SK-N-SH (cell line): Measurements from ENCODE around the gene HOXA10. TPM values are rescaled to one million over a fixed set of nuclear protein-coding genes. Genes with fewer than 3 reads are reported as not detected.

Experiments
- CTCF ChIA-PET: fragments of 300-600, 350-600 bp; formaldehyde crosslinking; extraction: SDS; loops from one replicate; lab custom pipeline; 2021; lab: Yijun Ruan, JAX
- POLR2A ChIA-PET: fragments of 350-600 bp; sonication (Branson Sonifier 250); formaldehyde crosslinking; extraction: SDS; loops from one replicate; lab custom pipeline; 2020; ENCODE audit warnings: antibody characterized with exemption, inconsistent platforms; lab: Yijun Ruan, JAX
- DNase-seq: peaks from one replicate; pipeline ENCODE4 v3.0.0; 2012
- H2AFZ ChIP-seq: fragments of 200-600 bp; sonication (generic); 2 replicates; pipeline ENCODE4 v1.8.1; 2016; ENCODE audit warnings: antibody characterized with exemption, mild to moderate bottlenecking, low read depth
- H3F3A ChIP-seq: fragments of 200-600 bp; sonication (generic); replicated peaks from 2 replicates; pipeline ENCODE3; 2016; ENCODE audit warnings: antibody characterized with exemption, mild to moderate bottlenecking; ENCODE audit not compliant: insufficient read depth
- H3K27ac ChIP-seq, 2 experiments: fragments of 200-500 bp in 1 of 2; fragments of 200-600 bp in 1 of 2; sonication (Bioruptor generic) in 1 of 2; sonication (generic), shearing (Covaris generic) in 1 of 2; 2 replicates each; pipeline versions ENCODE4 v1.5.1 to v1.6.1; 2014 to 2016; ENCODE audit warnings: low read depth in 2 of 2, inconsistent platforms in 1 of 2, low read length in 1 of 2, mild to moderate bottlenecking in 1 of 2, mixed read lengths in 1 of 2
- H3K27me3 ChIP-seq: fragments of 200-600 bp; sonication (generic), shearing (Covaris generic); 2 replicates; pipeline ENCODE4 v1.6.1; 2016; ENCODE audit warnings: mixed run types; ENCODE audit not compliant: insufficient read depth
- H3K36me3 ChIP-seq, 2 experiments: fragments of 200-500 bp in 1 of 2; fragments of 200-600 bp in 1 of 2; sonication (Bioruptor generic) in 1 of 2; sonication (generic) in 1 of 2; replicated peaks in 1 of 2; 2 replicates each; pipeline versions ENCODE3 to v1.5.1; 2014 to 2016; ENCODE audit warnings: low read length in 1 of 2, mild to moderate bottlenecking in 1 of 2; ENCODE audit not compliant: insufficient read depth in 2 of 2, control insufficient read depth in 1 of 2
- H3K4me1 ChIP-seq, 2 experiments: fragments of 200-500 bp in 1 of 2; fragments of 200-600 bp in 1 of 2; sonication (Bioruptor generic) in 1 of 2; sonication (generic), shearing (Covaris generic) in 1 of 2; 2 replicates each; pipeline versions ENCODE4 v1.5.1 to v1.6.1; 2014 to 2016; ENCODE audit warnings: low read depth in 1 of 2, low read length in 1 of 2, mixed run types in 1 of 2; ENCODE audit not compliant: insufficient read depth in 2 of 2, control insufficient read depth in 1 of 2
- H3K4me2 ChIP-seq: fragments of 200-600 bp; sonication (generic), shearing (Covaris generic); 2 replicates; pipeline ENCODE4 v1.6.1; 2017; ENCODE audit warnings: mixed run types
- H3K4me3 ChIP-seq, 2 experiments: fragments of 200-500 bp in 1 of 2; fragments of 200-600 bp in 1 of 2; sonication (Bioruptor generic) in 1 of 2; sonication (generic), shearing (Covaris generic) in 1 of 2; 2 replicates each; pipeline versions ENCODE4 v1.5.1 to v1.8.1; 2014 to 2016; ENCODE audit warnings: low read depth in 2 of 2, inconsistent platforms in 1 of 2, low read length in 1 of 2, mild to moderate bottlenecking in 1 of 2, mixed read lengths in 1 of 2, moderate library complexity in 1 of 2
- H3K79me2 ChIP-seq: fragments of 200-600 bp; sonication (generic); 2 replicates; pipeline ENCODE4 v1.8.1; 2017; ENCODE audit warnings: mild to moderate bottlenecking; ENCODE audit not compliant: insufficient read depth
- H3K9ac ChIP-seq: fragments of 200-600 bp; sonication (generic); 2 replicates; pipeline ENCODE4 v1.6.1; 2017; ENCODE audit warnings: mixed run types
- H3K9me2 ChIP-seq: fragments of 200-600 bp; sonication (generic); 2 replicates; pipeline ENCODE4 v1.6.1; 2017; ENCODE audit warnings: mixed run types
- H3K9me3 ChIP-seq: fragments of 200-600 bp; sonication (generic); 2 replicates; pipeline ENCODE4 v1.6.1; 2017; ENCODE audit warnings: mixed run types, mild to moderate bottlenecking, moderate library complexity
- H4K20me1 ChIP-seq: fragments of 200-600 bp; sonication (generic); 2 replicates; pipeline ENCODE4 v1.6.1; 2017; ENCODE audit warnings: mild to moderate bottlenecking, mixed run types; ENCODE audit not compliant: insufficient read depth
- ELF1 ChIP-seq: IDR thresholded peaks from 2 replicates; pipeline ENCODE4 v1.4.0; 2012
- FOXJ3 ChIP-seq: sonication (generic); formaldehyde crosslinking; IDR thresholded peaks from 2 replicates; pipeline ENCODE4 v1.5.1; 2020; ENCODE audit warnings: mild to moderate bottlenecking, missing genetic modification reagents
- FOXM1 ChIP-seq: IDR thresholded peaks from 2 replicates; pipeline ENCODE4 v1.4.0; 2012; ENCODE audit warnings: low read depth, mild to moderate bottlenecking
- GABPA ChIP-seq: IDR thresholded peaks from 2 replicates; pipeline ENCODE4 v1.4.0; 2012; ENCODE audit warnings: low read depth, mild to moderate bottlenecking
- GATA2 ChIP-seq: sonication (generic); formaldehyde crosslinking; IDR thresholded peaks from 2 replicates; pipeline ENCODE4 v1.5.0; 2020; ENCODE audit warnings: mild to moderate bottlenecking, missing genetic modification reagents
- JUND ChIP-seq: IDR thresholded peaks from 2 replicates; pipeline ENCODE4 v1.4.0; 2012
- MEF2A ChIP-seq: IDR thresholded peaks from 2 replicates; pipeline ENCODE4 v1.4.0; 2012; ENCODE audit warnings: low read depth, borderline replicate concordance
- MXI1 ChIP-seq: IDR thresholded peaks from 2 replicates; pipeline ENCODE4 v1.6.1; 2012; ENCODE audit warnings: mild to moderate bottlenecking, low read depth, low read length, improper control_type of control experiment
- NRF1 ChIP-seq: IDR thresholded peaks from 2 replicates; pipeline ENCODE4 v1.6.1; 2012; ENCODE audit warnings: low read depth, mild to moderate bottlenecking, low read length
- RCOR1 ChIP-seq: fragments of 150-350 bp; IDR thresholded peaks from 2 replicates; pipeline ENCODE4 v1.6.1; 2017; ENCODE audit warnings: antibody characterized with exemption, low read length
- REST ChIP-seq: IDR thresholded peaks from 2 replicates; pipeline ENCODE4 v1.6.1; 2012; ENCODE audit warnings: mild to moderate bottlenecking, low read depth, low read length, moderate library complexity
- RFX5 ChIP-seq: IDR thresholded peaks from 2 replicates; pipeline ENCODE4 v1.6.1; 2012; ENCODE audit warnings: mild to moderate bottlenecking, improper control_type of control experiment, low read length
- RXRA ChIP-seq: IDR thresholded peaks from 2 replicates; pipeline ENCODE4 v1.4.0; 2012; ENCODE audit warnings: low read depth, mild to moderate bottlenecking, borderline replicate concordance
- SMC3 ChIP-seq: IDR thresholded peaks from 2 replicates; pipeline ENCODE4 v1.6.1; 2012; ENCODE audit warnings: low read depth, low read length, improper control_type of control experiment
- TAF1 ChIP-seq: IDR thresholded peaks from 2 replicates; pipeline ENCODE4 v1.6.1; 2012; ENCODE audit warnings: low read depth, mild to moderate bottlenecking, low read length, moderate library complexity, borderline replicate concordance
- TCF12 ChIP-seq: IDR thresholded peaks from 2 replicates; pipeline ENCODE4 v1.4.0; 2012
- TEAD4 ChIP-seq: IDR thresholded peaks from 2 replicates; pipeline ENCODE4 v1.4.0; 2012; ENCODE audit warnings: mild to moderate bottlenecking, borderline replicate concordance; ENCODE audit not compliant: insufficient read depth
- USF1 ChIP-seq: IDR thresholded peaks from 2 replicates; pipeline ENCODE4 v1.4.0; 2012; ENCODE audit warnings: low read depth, borderline replicate concordance
- USF2 ChIP-seq: fragments of 150-350 bp; IDR thresholded peaks from 2 replicates; pipeline ENCODE4 v1.6.1; 2017; ENCODE audit warnings: antibody characterized with exemption, low read length, low read depth, borderline replicate concordance
- YY1 ChIP-seq: IDR thresholded peaks from 2 replicates; pipeline ENCODE4 v1.4.0; 2012; ENCODE audit warnings: low read depth, mild to moderate bottlenecking
- ZBTB33 ChIP-seq: IDR thresholded peaks from 2 replicates; pipeline ENCODE4 v1.4.0; 2012; ENCODE audit warnings: low read depth, borderline replicate concordance
- WGBS: methylation state at CpG from one replicate; pipeline ENCODE4 v1.1.6; 2017; ENCODE audit warnings: low lambda C conversion rate; 5-methylcytosine and 5-hydroxymethylcytosine counted together
- polyA plus RNA-seq, 3 experiments: library from polyadenylated mRNA; depleted of rRNA; stranded (reverse); fragments of >200 nt; gene quantifications; 2 replicates each; pipeline ENCODE4 v1.2.3, GENCODE V29; 2012

HOXA10 gene
- polyA plus RNA-seq, 1 of the 3 experiments (the other 2 are of a cell fraction), result not detected

GRCh38 chr7:27124096-27124901, 49.8 kb downstream of the HOXA10 start:
- H2AFZ ChIP-seq, result no peak overlapping the region
- no peak overlapping the region for H3K9ac ChIP-seq
- H3K4me1 ChIP-seq, result no peaks in the 10 kb centered on the region
- H3K79me2 ChIP-seq, result no peaks in the 10 kb centered on the region
- H3K27ac ChIP-seq, result no peak overlapping the region
- TF ChIP-seq USF1 (0 out of 2 replicates have a peak, but pooled peaks have one; percentile 11), FOXJ3 (no peak)
- CTCF ChIA-PET, result interaction anchor here (0.5 to 1.5 kb wide), 2 partner anchors 14 to 88 kb away, joined by 4 read pairs; no protein-coding TSS in a partner anchor
- H3K27me3 ChIP-seq, result peaks cover 94% of the 10 kb centered on the region
- no peaks in the 10 kb centered on the region for H3K9me3 ChIP-seq
- H3K4me2 ChIP-seq, result no peak overlapping the region
- H3F3A ChIP-seq, result no peaks in the 10 kb centered on the region
- no peaks in the 10 kb centered on the region for H4K20me1 ChIP-seq
- H3K36me3 ChIP-seq, result no peaks in the 10 kb centered on the region
- DNase-seq, result no peak
- POLR2A ChIA-PET, result no interaction called here
- H3K4me3 ChIP-seq, result no peak overlapping the region
- no peaks in the 10 kb centered on the region for H3K9me2 ChIP-seq
- WGBS, result 15% methylated on average over 43 of the region's 43 CpGs

GRCh38 chr7:27123477-27124053, 50.6 kb downstream of the HOXA10 start:
- H3K79me2 ChIP-seq, result no peaks in the 10 kb centered on the region
- H4K20me1 ChIP-seq, result no peaks in the 10 kb centered on the region
- no peak overlapping the region for H3K27ac ChIP-seq
- H3K9me3 ChIP-seq, result no peaks in the 10 kb centered on the region
- no peak overlapping the region for H3K4me2 ChIP-seq
- no peaks in the 10 kb centered on the region for H3F3A ChIP-seq
- H3K9ac ChIP-seq, result no peak overlapping the region
- H3K4me1 ChIP-seq, result no peaks in the 10 kb centered on the region
- WGBS, result 24% methylated on average over 26 of the region's 26 CpGs
- no peak for DNase-seq
- H3K4me3 ChIP-seq, result no peak overlapping the region
- peaks cover 94% of the 10 kb centered on the region for H3K27me3 ChIP-seq
- CTCF ChIA-PET, result interaction anchor here (0.5 kb wide), 1 partner anchor 87 kb away, joined by 4 read pairs; no protein-coding TSS in a partner anchor
- no peaks in the 10 kb centered on the region for H3K36me3 ChIP-seq
- H3K9me2 ChIP-seq, result no peaks in the 10 kb centered on the region
- POLR2A ChIA-PET, result no interaction called here
- H2AFZ ChIP-seq, result no peak overlapping the region
- no peak for TF ChIP-seq TEAD4
- no peak for TF ChIP-seq JUND
- TF ChIP-seq REST, result no peak
- TF ChIP-seq TAF1, result no peak
- no peak for TF ChIP-seq MXI1
- no peak for TF ChIP-seq YY1
- no peak for TF ChIP-seq GABPA
- TF ChIP-seq RCOR1, result no peak
- TF ChIP-seq FOXM1, result no peak
- no peak for TF ChIP-seq TCF12
- no peak for TF ChIP-seq NRF1
- TF ChIP-seq ELF1, result no peak
- TF ChIP-seq MEF2A, result no peak
- no peak for TF ChIP-seq SMC3
- no peak for TF ChIP-seq RFX5
- TF ChIP-seq ZBTB33, result no peak
- no peak for TF ChIP-seq RXRA
- TF ChIP-seq GATA2 (CRISPR knock-in tag), result no peak
- TF ChIP-seq USF2, result no peak
